ENCODE measurements around the gene MAGI2.

GRCh38 chr7:79290398-79290797 lies 163.1 kb downstream of the MAGI2 start:
- TF ChIP-seq EZH2 (IDR thresholded peaks at IDR 0.05; ENCODE audit: borderline replicate concordance, low read depth, low read length, severe bottlenecking) (no peak), CTCF (IDR thresholded peaks at IDR 0.05; ENCODE audit: borderline replicate concordance, extremely low read depth, low read length, poor library complexity, severe bottlenecking) (no peak)

Measured in DND-41 (cell line).